ENCODE results near the gene FRRS1L.

FRRS1L gene

GRCh38 chr9:109121232-109121796 lies 45.7 kb downstream of the FRRS1L start:
- Histone ChIP-seq H3K36me3 (ENCODE audit: low read depth) (peaks cover 4% of the 10 kb centered on the region; the same call in 1 of the 2 replicates), H3K27me3 (ENCODE audit: insufficient read depth, poor library complexity, severe bottlenecking) (no peaks in the 10 kb centered on the region), H3K4me1 (ENCODE audit: insufficient read depth, poor library complexity, severe bottlenecking) (peaks cover 18% of the 10 kb centered on the region), H3K9me3 (ENCODE audit: severe bottlenecking) (no peaks in the 10 kb centered on the region), H3K4me3 (ENCODE audit: severe bottlenecking) (no peak overlapping the region), H3K27ac (ENCODE audit: poor library complexity, severe bottlenecking) (no peak overlapping the region)
- DNase-seq (ENCODE audit: low spot score) (no peak), ATAC-seq (ENCODE audit: low read depth) (no peak)
- TF ChIP-seq, protein P1, sequence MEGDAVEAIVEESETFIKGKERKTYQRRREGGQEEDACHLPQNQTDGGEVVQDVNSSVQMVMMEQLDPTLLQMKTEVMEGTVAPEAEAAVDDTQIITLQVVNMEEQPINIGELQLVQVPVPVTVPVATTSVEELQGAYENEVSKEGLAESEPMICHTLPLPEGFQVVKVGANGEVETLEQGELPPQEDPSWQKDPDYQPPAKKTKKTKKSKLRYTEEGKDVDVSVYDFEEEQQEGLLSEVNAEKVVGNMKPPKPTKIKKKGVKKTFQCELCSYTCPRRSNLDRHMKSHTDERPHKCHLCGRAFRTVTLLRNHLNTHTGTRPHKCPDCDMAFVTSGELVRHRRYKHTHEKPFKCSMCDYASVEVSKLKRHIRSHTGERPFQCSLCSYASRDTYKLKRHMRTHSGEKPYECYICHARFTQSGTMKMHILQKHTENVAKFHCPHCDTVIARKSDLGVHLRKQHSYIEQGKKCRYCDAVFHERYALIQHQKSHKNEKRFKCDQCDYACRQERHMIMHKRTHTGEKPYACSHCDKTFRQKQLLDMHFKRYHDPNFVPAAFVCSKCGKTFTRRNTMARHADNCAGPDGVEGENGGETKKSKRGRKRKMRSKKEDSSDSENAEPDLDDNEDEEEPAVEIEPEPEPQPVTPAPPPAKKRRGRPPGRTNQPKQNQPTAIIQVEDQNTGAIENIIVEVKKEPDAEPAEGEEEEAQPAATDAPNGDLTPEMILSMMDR (IDR thresholded peaks at IDR 0.05; ENCODE audit: poor library complexity, severe bottlenecking), result no peak

DNA sequence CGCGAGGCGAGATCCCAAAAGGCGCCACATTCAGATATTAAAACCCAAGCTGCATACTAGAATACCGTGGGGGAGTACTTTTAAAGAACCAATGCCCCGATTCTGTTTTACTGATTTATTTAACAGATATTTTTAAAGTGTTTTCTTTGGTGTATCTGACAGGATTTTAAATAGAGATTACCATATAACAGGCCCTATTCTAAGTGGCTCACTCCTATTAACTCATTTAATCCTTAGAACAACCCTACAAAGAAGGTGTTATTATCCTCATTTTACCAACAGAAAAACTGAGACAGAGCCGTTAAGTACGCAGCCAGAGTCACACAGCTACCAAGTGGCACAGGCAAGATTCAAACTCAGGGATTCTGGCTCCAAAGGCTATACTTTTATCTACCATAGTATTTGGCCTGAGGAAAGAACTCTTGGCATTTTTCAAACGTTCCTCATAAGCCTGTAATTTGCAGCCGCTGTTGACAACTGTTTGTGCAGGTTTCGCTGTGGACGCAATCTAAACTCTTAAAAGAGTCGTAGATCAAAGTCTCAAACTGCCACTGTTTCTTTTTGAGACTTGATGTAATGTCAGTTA lies 46.8 kb downstream of the FRRS1L start:
- H3K4me1 ChIP-seq (ENCODE audit: insufficient read depth, poor library complexity, severe bottlenecking), result peaks cover 23% of the 10 kb centered on the region
- H3K27ac ChIP-seq (ENCODE audit: poor library complexity, severe bottlenecking), result peak overlapping the region; percentile 71
- no peak for ATAC-seq (ENCODE audit: low read depth)
- H3K9me3 ChIP-seq (ENCODE audit: severe bottlenecking), result no peaks in the 10 kb centered on the region
- peaks cover 4% of the 10 kb centered on the region; the same call in 1 of the 2 replicates for H3K36me3 ChIP-seq (ENCODE audit: low read depth)
- no peaks in the 10 kb centered on the region for H3K27me3 ChIP-seq (ENCODE audit: insufficient read depth, poor library complexity, severe bottlenecking)
- TF ChIP-seq, protein P1 (IDR thresholded peaks at IDR 0.05; ENCODE audit: poor library complexity, severe bottlenecking), result no peak
- DNase-seq (ENCODE audit: low spot score), result no peak
- H3K4me3 ChIP-seq (ENCODE audit: severe bottlenecking), result peak overlapping the region; percentile 82

DNA sequence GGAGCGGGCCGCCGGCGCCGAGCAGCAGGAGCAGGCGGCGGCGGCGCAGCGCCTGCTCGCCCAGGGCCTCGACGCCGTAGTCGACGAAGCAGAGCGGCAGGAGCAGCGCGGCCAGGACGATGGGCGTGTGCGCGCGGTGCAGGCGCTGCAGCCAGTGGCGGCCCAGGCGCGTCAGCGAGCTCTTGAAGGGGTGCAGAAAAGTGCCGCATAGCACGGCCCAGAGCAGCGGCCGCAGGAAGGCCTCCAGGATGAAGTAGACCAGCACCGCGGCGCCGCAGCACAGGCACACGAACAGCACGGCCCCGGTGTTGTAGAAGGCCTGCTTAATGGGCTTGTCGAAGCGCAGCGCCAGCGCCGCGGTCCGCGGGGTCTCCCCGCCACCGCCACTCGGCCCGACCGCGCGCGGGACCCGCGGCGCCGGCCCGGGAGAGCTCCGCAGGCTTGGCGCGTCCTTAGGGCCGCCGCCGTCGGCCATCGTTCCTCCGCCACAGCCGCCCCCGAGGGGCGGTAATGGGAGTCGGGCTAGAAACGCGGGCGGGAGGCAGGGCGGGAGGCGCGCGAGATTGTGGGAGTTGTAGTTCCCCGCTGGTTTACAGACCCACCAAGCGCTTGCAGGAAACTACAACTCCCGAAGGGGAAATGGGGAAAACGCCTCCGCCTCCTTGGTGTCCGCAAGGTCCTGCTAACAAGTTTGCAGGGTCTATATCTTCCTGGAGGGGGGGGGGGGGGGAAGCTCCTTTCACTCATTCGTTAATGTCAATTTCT lies 47.4 kb downstream of the FRRS1L start, which contains the start of gene TMEM245:
Gene TMEM245, minus strand, starts transcription at position 509 of the 765 bp plus-strand sequence. Its CDS starts 34 bp downstream, at position 475.
- no peaks in the 10 kb centered on the region for H3K9me3 ChIP-seq (ENCODE audit: severe bottlenecking)
- peaks cover 4% of the 10 kb centered on the region; the same call in 1 of the 2 replicates for H3K36me3 ChIP-seq (ENCODE audit: low read depth)
- peak within 1 kb of the TSS; percentile 71 for H3K27ac ChIP-seq (ENCODE audit: poor library complexity, severe bottlenecking)
- peaks cover 29% of the 10 kb centered on the region for H3K4me1 ChIP-seq (ENCODE audit: insufficient read depth, poor library complexity, severe bottlenecking)
- H3K4me3 ChIP-seq (ENCODE audit: severe bottlenecking), result peak within 1 kb of the TSS; percentile 82
- DNase-seq (ENCODE audit: low spot score), result peak; percentile 98
- no peaks in the 10 kb centered on the region for H3K27me3 ChIP-seq (ENCODE audit: insufficient read depth, poor library complexity, severe bottlenecking)
- ATAC-seq (ENCODE audit: low read depth), result peak; percentile 92
- TF ChIP-seq, protein P1 (IDR thresholded peaks at IDR 0.05; ENCODE audit: poor library complexity, severe bottlenecking), result no peak

- Histone ChIP-seq H3K4me3 (ENCODE audit: severe bottlenecking) (peak overlapping the region; percentile 82), H3K36me3 (ENCODE audit: low read depth) (peaks cover 8% of the 10 kb centered on the region; the same call in 1 of the 2 replicates), H3K9me3 (ENCODE audit: severe bottlenecking) (no peaks in the 10 kb centered on the region), H3K27me3 (ENCODE audit: insufficient read depth, poor library complexity, severe bottlenecking) (no peaks in the 10 kb centered on the region), H3K4me1 (ENCODE audit: insufficient read depth, poor library complexity, severe bottlenecking) (peaks cover 36% of the 10 kb centered on the region), H3K27ac (ENCODE audit: poor library complexity, severe bottlenecking) (peak overlapping the region; percentile 71)
- no peak for DNase-seq (ENCODE audit: low spot score)
- ATAC-seq (ENCODE audit: low read depth), result no peak; the same call in 1 of the 3 replicates
- TF ChIP-seq, protein P1 (IDR thresholded peaks at IDR 0.05; ENCODE audit: poor library complexity, severe bottlenecking), result no peak
Measured at GRCh38 chr9:109118808-109119438, 48.1 kb downstream of the FRRS1L start.

Data from RWPE2 (cell line).